AG08395 (cell line): ENCODE measurements around the gene TMEM235.

Source experiments
- DNase-seq: peaks from one replicate; pipeline ENCODE4 v3.0.0; 2012; ENCODE audit warnings: mixed read lengths, low spot score

TMEM235 gene

GRCh38 chr17:78230996-78231935 lies at the start of gene TMEM235:
Gene TMEM235, plus strand, starts transcription at chr17:78231631. Its CDS starts 393 bp downstream, at chr17:78232024.
- no peak for DNase-seq

GRCh38 chr17:78182504-78182903 lies 48.9 kb upstream of the TMEM235 start:
- no peak for DNase-seq

GRCh38 chr17:78183916-78184315 lies 47.5 kb upstream of the TMEM235 start:
- DNase-seq = no peak

- no peak for DNase-seq
Measured at GRCh38 chr17:78184351-78184750, 47.1 kb upstream of the TMEM235 start.

GRCh38 chr17:78184868-78185267 lies 46.6 kb upstream of the TMEM235 start:
- no peak for DNase-seq

GRCh38 chr17:78185981-78186691 lies 45.3 kb upstream of the TMEM235 start:
- peak; percentile 52 for DNase-seq

GRCh38 chr17:78186692-78187595 lies 44.5 kb upstream of the TMEM235 start, which contains the start of the genes AFMID and TK1:
Gene AFMID, plus strand, starts transcription at chr17:78187362. Its CDS starts 9 bp downstream, at chr17:78187371.
Gene TK1, minus strand, starts transcription at chr17:78187052. Its CDS starts 58 bp downstream, at chr17:78186994.
- peak; percentile 100 for DNase-seq

GRCh38 chr17:78196716-78197115 lies 34.7 kb upstream of the TMEM235 start:
- DNase-seq = no peak

- DNase-seq = no peak
Measured at GRCh38 chr17:78197147-78197832, 34.1 kb upstream of the TMEM235 start.

- DNase-seq = no peak
Measured at GRCh38 chr17:78200451-78200850, 31.0 kb upstream of the TMEM235 start.

- DNase-seq = no peak
Measured at GRCh38 chr17:78202666-78203065, 28.8 kb upstream of the TMEM235 start.

GRCh38 chr17:78204387-78205123 lies 26.9 kb upstream of the TMEM235 start:
- no peak for DNase-seq

- no peak for DNase-seq
Measured at GRCh38 chr17:78205124-78205775, 26.2 kb upstream of the TMEM235 start.

GRCh38 chr17:78206298-78206697 lies 25.1 kb upstream of the TMEM235 start:
- DNase-seq = no peak

GRCh38 chr17:78208486-78208885 lies 22.9 kb upstream of the TMEM235 start:
- no peak for DNase-seq

- DNase-seq = no peak
Measured at GRCh38 chr17:78210111-78210510, 21.3 kb upstream of the TMEM235 start.

- DNase-seq = no peak
Measured at GRCh38 chr17:78211032-78211431, 20.4 kb upstream of the TMEM235 start.

- peak; percentile 99 for DNase-seq
Measured at GRCh38 chr17:78214016-78214705, 17.3 kb upstream of the TMEM235 start, which contains the start of gene BIRC5. Gene BIRC5, plus strand, starts transcription at chr17:78214253. Its CDS starts 64 bp downstream, at chr17:78214317.

GRCh38 chr17:78214706-78215061 lies 16.7 kb upstream of the TMEM235 start:
- no peak for DNase-seq
